H7 (cell line): ENCODE results near the gene PPP1R14C. TPM values are rescaled to one million over a fixed set of nuclear protein-coding genes. Genes with fewer than 3 reads are reported as not detected.

ENCODE experiments used
- DNase-seq: peaks from one replicate; pipeline ENCODE4 v3.0.0; 2012
- H3K27me3 ChIP-seq: 2 replicates; pipeline ENCODE4 v1.6.0; 2011; ENCODE audit warnings: mild to moderate bottlenecking, low read length; ENCODE audit not compliant: control insufficient read depth, insufficient read depth
- H3K36me3 ChIP-seq: replicated peaks from 2 replicates; pipeline ENCODE4 v1.5.1; 2011; ENCODE audit warnings: low read length; ENCODE audit not compliant: control insufficient read depth, insufficient read depth
- H3K4me3 ChIP-seq: 2 replicates; pipeline ENCODE4 v1.5.1; 2011; ENCODE audit warnings: low read depth, mild to moderate bottlenecking, control low read depth, low read length, moderate library complexity; ENCODE audit not compliant: insufficient read depth
- total RNA-seq: library from RNA; depleted of rRNA; stranded (reverse); fragments of >200 nt; shearing (Covaris generic); gene quantifications from 2 replicates; pipeline ENCODE4 v1.2.3, GENCODE V29; 2014

The PPP1R14C gene
- total RNA-seq, 1 experiment from 2014 or later = 0.10 TPM

DNA sequence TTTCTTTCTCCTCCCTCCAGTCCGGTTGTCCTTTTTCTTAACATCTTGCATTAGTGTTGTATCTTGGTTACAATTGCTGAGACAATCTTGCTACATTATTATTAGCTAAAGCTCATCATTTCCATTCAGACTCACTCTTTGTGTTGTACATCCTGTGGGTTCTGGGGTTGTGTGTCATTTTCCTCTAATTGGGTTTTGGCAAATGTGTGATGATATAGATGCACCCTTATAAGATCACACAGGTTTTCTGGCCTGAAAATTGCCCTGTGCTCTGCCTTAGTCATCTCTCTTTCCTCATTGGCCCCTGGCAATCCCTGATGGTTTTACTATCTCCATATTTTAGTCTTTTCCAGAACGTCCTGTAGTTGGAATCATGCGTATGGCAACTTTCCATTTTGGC, 60.1 kb downstream of the PPP1R14C start:
- DNase-seq = no peak
- no peak overlapping the region for H3K4me3 ChIP-seq
- no peaks in the 10 kb centered on the region for H3K36me3 ChIP-seq
- H3K27me3 ChIP-seq = no peaks in the 10 kb centered on the region

DNA sequence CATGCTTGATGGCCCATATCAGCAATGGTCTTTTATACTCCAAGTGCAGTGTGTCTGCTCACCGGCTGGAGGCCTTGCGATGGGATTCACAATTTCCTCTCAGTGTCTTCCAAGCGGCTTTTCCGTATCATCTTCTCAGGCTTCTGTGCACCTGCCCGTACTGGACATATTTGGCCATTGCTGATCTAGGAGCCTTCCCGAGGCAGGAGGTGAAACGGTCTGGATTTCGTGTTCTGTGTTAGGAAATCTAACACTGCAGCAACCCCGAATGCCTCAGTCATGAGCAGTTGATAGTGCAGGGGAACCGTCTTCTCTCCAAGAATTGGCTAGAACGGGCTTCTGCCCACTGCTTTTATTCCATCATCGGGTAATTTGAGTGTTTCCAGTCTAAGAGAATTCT, 60.5 kb downstream of the PPP1R14C start:
- Histone ChIP-seq H3K4me3 (no peak overlapping the region), H3K27me3 (no peaks in the 10 kb centered on the region), H3K36me3 (no peaks in the 10 kb centered on the region)
- no peak for DNase-seq

DNA sequence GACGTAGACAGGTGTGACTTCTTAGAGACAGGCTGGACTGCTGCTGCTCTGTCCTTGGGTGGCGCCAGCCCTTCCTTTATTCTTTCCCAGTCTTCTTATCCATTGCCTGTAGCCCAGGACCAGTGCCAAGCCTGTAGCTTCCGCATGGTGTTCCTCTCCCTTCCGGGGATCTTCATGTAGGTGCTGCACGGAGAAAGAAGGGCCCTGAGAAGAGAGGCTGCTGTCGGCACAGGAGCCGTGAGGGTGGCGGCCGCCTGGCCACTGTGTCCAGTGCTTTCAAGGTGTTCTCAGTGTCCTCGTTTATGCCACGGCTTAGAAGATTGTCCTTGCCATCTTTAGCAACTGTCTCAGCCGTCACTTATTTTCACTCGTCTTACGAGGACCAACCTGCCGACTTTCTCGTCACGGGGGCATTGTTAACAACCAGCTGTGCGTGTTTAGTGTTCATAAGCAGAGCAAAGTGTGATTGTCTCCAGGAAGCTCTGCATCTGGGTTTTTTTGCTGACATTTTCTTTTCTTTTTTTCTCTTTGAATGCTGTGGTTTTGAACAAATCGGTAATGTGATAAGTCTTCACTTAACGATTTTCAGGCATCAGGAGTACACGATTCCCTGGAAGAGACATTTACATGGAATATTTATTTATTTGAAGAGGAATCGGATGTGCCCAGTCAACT, 61.2 kb downstream of the PPP1R14C start:
- H3K27me3 ChIP-seq = no peaks in the 10 kb centered on the region
- no peaks in the 10 kb centered on the region for H3K36me3 ChIP-seq
- H3K4me3 ChIP-seq = no peak overlapping the region
- DNase-seq = peak; percentile 37

DNA sequence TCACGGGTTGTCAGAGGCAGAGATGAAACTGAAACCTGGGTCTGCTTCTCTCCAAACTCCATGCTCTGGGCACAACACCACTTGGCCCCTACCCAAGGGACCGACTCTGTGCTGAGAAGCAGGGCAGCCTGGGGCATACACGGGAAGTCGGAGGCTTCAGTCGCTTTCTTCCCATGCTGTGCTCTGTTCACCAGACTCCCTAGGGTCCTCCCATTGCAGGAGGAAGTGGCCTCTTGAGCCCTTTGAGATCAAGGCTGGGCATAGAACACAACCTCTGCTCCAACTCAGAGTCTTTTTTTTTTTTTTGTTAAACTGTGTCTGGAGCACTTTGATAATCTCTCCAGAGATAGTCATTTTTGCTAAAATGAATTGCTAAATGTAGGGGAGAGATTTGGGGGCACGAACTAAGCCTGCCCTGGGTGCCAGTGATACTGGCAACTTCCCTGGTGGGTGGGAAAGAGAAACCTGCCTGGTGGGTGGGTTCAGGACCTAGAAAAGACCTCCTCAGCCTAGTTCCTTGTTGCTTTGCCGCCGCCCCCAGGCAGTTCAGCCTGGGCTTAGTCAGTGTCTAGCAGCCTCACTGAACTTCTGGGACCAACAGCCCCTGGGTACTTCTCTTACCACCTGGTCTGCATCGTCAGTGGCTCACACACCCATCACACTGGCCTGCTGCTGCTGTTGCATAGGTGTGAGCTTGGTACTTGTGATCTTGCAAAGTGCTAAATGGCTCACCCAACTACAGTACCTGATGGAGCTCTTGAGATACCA, 62.0 kb downstream of the PPP1R14C start:
- DNase-seq = no peak
- H3K27me3 ChIP-seq = no peaks in the 10 kb centered on the region
- H3K4me3 ChIP-seq = no peak overlapping the region
- no peaks in the 10 kb centered on the region for H3K36me3 ChIP-seq

DNA sequence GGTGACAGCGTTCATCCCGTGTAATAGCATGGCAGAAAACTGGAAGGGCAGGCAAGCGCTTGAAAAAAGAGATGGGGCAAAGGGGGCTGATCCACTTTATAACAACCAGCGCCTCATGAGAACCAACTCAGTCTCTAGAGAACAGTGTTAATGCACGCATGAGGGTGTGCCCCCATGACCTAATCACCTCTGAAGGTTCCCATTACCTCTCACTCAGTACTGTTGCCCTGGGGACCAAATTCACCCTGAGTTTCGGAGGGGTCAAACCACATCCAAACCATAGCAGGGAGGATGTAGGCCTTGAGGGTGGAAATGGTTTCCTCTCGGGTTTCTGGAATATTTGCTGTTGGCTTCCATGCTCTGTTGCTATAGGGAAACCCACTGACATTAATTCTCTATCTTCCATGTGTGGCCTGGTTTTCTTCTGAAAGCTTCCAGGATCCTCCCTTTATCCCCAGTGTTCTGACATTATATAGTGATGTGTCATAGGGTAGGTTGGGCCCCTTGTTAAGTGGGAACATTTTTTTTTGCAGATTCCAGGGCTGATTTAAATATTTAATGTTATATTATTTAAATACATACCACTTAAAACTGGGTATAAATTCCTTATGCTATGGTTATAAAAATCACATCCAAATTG, 65.2 kb downstream of the PPP1R14C start:
- Histone ChIP-seq H3K27me3 (no peaks in the 10 kb centered on the region), H3K36me3 (no peaks in the 10 kb centered on the region), H3K4me3 (no peak overlapping the region)
- no peak for DNase-seq

DNA sequence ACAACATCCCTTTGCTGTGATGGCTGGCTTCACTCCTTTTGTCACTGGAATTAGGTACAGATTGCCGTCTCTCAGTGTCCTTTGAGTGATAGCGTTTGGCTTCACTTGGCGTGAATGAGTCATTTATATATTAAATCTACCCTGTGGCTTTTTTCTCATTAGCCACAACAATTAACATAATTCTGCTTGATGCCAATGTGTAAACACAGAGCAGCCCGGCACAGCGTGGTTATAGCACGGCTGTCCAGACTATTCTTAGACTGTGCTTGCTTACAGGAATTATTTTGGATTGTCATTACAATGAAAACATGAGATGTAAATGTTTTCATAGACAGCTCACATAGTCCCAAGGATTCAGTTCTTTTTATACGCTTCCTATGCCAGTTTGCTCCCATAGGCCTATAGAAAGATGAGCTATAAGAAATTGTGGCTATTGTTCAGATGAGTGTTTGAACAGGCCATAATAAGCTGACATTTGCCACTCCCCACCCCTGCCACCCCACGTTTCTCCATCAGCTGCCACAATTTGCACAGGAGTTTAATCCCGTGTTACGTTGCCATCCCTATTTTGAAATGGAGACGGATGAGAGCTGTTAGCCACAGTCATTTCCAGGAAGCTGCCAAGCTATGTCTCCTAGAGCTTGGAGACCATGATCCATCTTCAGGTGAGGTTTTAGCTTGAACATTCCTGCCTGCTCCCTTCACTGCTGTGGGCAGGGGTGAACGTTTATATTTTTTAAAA, 65.9 kb downstream of the PPP1R14C start:
- no peak overlapping the region for H3K4me3 ChIP-seq
- no peak for DNase-seq
- H3K36me3 ChIP-seq = no peaks in the 10 kb centered on the region
- no peaks in the 10 kb centered on the region for H3K27me3 ChIP-seq

DNA sequence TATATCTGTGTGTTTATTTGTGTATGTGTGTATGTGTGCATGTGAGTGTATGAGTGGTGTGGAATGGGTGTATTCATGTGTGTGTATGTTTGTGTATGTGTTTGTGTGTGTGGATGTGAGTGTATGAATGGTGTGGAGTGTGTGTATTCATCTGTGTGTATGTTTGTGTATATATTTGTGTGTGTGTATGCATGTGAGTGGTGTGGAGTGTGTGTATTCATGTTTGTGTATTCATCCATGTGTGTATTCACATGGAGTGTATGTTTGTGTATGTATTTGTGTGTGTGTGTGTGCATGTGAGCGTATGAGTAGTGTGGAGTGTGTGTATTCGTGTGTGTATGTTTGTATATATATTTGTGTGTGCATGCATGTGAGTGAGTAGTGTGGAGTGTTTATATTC, 66.6 kb downstream of the PPP1R14C start:
- no peak for DNase-seq

DNA sequence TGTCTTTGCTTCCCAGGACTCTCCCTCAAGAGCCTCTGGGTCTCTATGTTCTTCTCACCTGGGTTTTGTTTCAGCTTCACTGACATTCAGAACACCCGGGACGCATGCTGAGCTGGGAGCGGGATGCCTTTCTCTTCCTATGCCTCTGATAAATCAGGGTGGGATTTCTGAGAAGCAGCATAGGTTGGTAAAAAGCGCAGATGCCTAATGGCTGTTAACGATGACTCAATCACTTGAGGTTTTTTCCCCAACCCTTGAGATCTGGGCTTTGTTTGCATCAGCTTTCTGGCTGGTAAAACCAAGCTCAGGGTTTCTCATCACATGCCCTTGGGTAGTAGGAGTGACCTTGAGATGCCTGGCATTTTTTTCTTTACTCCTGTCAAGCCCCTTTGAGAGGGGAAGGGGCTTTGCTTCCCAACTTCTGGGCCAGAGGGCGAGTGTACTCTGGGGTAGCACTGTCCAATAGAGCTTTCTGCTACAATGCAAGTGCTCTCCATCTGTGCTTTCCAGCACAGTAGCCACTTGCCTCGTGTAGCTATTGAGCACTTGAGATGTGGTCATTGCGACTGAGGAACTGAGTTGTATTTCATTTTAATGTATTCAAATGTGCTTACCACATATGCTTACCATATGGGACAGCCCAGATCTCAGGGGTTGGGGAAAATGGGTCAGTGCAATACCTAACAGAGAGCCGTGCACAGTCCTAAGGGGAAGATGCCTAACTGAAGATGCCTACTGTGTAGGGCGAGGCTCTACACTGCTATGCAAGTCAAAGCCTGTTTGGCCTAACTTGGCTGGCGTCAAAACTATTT, 69.1 kb downstream of the PPP1R14C start:
- Histone ChIP-seq H3K36me3 (no peaks in the 10 kb centered on the region), H3K27me3 (no peaks in the 10 kb centered on the region), H3K4me3 (no peak overlapping the region)
- DNase-seq = no peak

More for the DNA sequence above, 66.6 kb downstream of the PPP1R14C start:
- H3K4me3 ChIP-seq = no peak overlapping the region
- H3K36me3 ChIP-seq = no peaks in the 10 kb centered on the region
- H3K27me3 ChIP-seq = no peaks in the 10 kb centered on the region

DNA sequence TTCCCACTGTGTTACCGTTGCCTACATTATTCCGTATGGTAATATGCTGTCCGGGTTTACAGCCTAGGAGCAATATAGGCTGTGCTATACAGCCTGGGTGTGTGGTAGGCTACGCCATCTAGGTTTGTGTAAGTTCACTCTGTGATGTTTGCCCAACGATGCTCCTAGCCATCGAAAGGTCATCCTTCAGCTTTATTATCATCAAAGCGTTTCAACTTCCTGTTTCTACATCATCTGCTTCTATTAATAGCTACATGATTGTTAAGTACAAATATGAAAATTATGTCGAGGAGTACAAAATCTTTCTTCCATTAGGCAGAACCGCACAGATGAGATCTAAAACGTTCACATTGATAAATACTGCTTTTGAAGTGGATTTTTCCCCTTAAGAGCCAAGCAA, 69.9 kb downstream of the PPP1R14C start:
- H3K27me3 ChIP-seq = no peaks in the 10 kb centered on the region
- no peak overlapping the region for H3K4me3 ChIP-seq
- no peak for DNase-seq
- H3K36me3 ChIP-seq = no peaks in the 10 kb centered on the region

DNA sequence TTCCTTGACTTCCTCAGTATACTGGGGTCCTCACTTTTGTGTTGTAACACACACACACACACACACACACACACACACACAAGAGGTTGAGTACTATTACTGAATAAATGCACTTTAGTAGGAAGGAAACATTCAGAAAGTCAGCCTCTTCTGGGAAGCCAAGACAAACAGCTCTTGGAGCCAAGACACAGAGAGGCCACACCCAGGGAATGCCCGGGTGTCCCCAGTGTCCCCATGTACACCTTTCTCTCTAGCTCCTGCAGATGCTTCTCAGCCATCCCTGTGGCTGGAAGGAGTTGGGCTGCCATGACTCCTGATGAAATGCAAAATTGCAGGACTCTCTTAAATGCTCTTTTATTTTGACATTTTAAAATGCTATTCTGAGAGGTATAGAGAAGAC, 70.5 kb downstream of the PPP1R14C start:
- Histone ChIP-seq H3K27me3 (no peaks in the 10 kb centered on the region), H3K4me3 (no peak overlapping the region), H3K36me3 (no peaks in the 10 kb centered on the region)
- DNase-seq = no peak

DNA sequence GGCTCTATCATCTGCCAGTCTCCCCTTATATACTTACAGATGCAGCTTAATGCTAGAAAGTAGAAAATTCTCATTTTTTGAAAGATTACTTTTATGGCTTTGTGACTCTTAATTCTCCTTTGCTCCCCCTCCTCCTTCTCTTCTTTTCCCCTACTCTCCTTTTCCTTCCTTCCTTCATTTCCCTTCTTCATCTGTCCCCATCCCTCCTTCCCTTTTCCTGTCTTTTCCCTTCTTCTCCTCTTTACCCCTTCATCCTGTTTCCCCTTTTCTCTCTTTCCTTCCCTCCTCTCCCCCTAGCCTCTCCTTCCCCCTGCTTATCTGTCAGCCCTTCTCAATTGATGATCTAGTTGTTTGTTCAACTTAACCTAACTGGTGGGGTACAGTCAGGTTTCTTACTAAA, 71.5 kb downstream of the PPP1R14C start:
- no peak for DNase-seq
- Histone ChIP-seq H3K27me3 (no peaks in the 10 kb centered on the region), H3K4me3 (no peak overlapping the region), H3K36me3 (no peaks in the 10 kb centered on the region)

DNA sequence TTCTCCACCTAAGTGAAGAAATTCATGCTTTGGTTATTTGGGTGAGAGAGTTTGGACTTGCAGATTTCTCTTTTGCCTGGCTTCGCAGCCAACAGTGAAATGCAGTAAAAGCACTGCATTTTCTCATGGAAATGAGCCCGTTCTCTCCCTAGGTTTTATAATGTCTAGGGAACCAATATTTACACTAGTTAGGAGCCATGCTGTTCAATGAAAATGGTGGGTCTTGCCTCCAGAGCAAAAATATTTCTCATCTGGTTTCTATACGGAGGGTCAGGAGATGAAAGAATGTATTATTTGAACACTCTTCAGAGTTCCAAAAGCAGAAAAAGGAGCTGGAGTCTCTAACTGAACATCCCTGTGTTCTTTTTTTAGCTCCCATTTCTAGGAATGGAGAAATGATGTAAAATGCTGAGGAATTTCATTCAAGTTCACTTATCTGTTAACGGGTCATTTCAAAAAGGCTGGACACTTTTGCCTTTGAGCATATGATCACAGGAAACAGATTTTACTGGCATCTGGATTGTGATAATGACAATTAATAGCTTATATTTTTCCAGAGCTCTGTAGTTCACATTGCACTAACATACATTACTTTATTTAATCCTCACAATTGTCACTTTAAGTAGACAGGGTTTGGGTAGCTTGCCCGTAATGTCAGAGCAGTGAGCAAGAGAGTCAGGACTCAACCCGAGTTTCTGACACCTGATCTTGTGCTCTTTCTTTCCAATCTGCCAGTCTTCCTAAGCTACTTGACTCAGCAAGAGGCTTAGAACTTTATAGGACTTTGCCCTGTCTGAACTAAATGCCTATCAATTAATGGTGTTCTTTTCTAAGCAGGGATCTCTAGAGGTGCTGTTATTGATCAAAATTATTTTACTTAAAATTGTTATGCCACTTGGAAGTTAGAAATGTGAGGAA, 78.0 kb downstream of the PPP1R14C start:
- no peak for DNase-seq
- H3K27me3 ChIP-seq = no peaks in the 10 kb centered on the region
- H3K36me3 ChIP-seq = no peaks in the 10 kb centered on the region
- no peak overlapping the region for H3K4me3 ChIP-seq

DNA sequence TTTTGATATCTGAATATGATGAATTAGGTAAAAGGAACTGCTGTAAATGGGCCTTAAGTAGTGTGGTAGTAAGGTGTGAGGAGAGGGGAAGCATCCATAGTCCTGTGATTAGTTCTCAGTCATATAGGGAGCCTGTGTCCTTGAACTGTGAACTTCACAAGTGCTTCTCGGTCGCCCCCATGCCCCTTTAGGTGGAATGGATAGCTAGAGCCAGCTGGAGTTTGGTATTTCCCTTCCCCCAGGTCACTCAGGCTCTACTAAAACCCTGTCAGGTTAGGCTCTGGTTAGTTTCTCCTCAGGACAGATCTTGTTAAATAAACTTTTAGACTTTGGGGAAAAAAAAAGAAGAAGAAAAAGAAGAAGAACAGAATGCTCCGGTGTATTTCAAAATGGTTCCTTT, 82.0 kb downstream of the PPP1R14C start:
- Histone ChIP-seq H3K27me3 (peaks cover 8% of the 10 kb centered on the region), H3K4me3 (no peak overlapping the region), H3K36me3 (no peaks in the 10 kb centered on the region)
- DNase-seq = no peak
